HepG2 (cell line): ENCODE measurements around the gene SLC11A1. TPM values are rescaled to one million over a fixed set of nuclear protein-coding genes. Genes with fewer than 3 reads are reported as not detected.

Experiments
- AHDC1 ChIP-seq: sonication (generic); formaldehyde crosslinking; IDR thresholded peaks from 2 replicates; pipeline ENCODE4 v1.5.1; 2020; ENCODE audit warnings: mild to moderate bottlenecking, missing genetic modification reagents, borderline replicate concordance
- AKNA ChIP-seq: sonication (generic); formaldehyde crosslinking; IDR thresholded peaks from 2 replicates; pipeline ENCODE4 v1.4.0; 2020; ENCODE audit warnings: missing genetic modification reagents, borderline replicate concordance
- ARID2 ChIP-seq: sonication (generic); formaldehyde crosslinking; IDR thresholded peaks from 2 replicates; pipeline ENCODE4 v1.8.1; 2022; ENCODE audit warnings: mild to moderate bottlenecking, missing genetic modification reagents, borderline replicate concordance
- HOXA3 ChIP-seq: sonication (generic); formaldehyde crosslinking; IDR thresholded peaks from 2 replicates; pipeline ENCODE4 v1.5.0; 2020; ENCODE audit warnings: missing genetic modification reagents
- PRDM4 ChIP-seq: sonication (generic); formaldehyde crosslinking; IDR thresholded peaks from 2 replicates; pipeline ENCODE4 v1.9.0; 2021; ENCODE audit warnings: missing genetic modification reagents, borderline replicate concordance
- RFXANK ChIP-seq: IDR thresholded peaks from 2 replicates; pipeline ENCODE4 v1.6.1; 2016
- SALL2 ChIP-seq: sonication (generic); formaldehyde crosslinking; IDR thresholded peaks from 2 replicates; pipeline ENCODE4 v1.8.1; 2023; ENCODE audit warnings: mild to moderate bottlenecking, missing genetic modification reagents, inconsistent platforms
- SIN3A ChIP-seq: IDR thresholded peaks from 2 replicates; pipeline ENCODE4 v1.6.1; 2011; ENCODE audit warnings: low read depth, mild to moderate bottlenecking, control low read depth, low read length, borderline replicate concordance
- SMYD3 ChIP-seq: sonication (generic); formaldehyde crosslinking; IDR thresholded peaks from 2 replicates; pipeline ENCODE4 v1.8.1; 2023; ENCODE audit warnings: mild to moderate bottlenecking, missing genetic modification reagents
- SOX6 ChIP-seq, 2 experiments: fragments of 450-650 bp in 1 of 2; sonication (generic) in 1 of 2; formaldehyde crosslinking in 1 of 2; IDR thresholded peaks; 2 replicates each; pipeline versions ENCODE4 v1.4.0 to v1.6.1; 2017 to 2020; ENCODE audit warnings: antibody characterized with exemption in 1 of 2, mild to moderate bottlenecking in 1 of 2, missing genetic modification reagents in 1 of 2
- SRSF1 ChIP-seq: fragments of 200-400 bp; formaldehyde crosslinking; optimal IDR thresholded peaks from 2 replicates; pipeline ENCODE3; 2017; ENCODE audit warnings: mild to moderate bottlenecking, low read depth, low read length, moderate library complexity
- ZFP36L1 ChIP-seq: sonication (generic); formaldehyde crosslinking; IDR thresholded peaks from 2 replicates; pipeline ENCODE4 v1.8.0; 2022; ENCODE audit warnings: mild to moderate bottlenecking, missing genetic modification reagents, moderate library complexity
- ZNF644 ChIP-seq: IDR thresholded peaks from 2 replicates; pipeline ENCODE4 v1.6.1; 2016; ENCODE audit warnings: low read depth
- polyA plus RNA-seq, 8 experiments: library from polyadenylated mRNA; depleted of rRNA in 3 of 8; stranded (reverse) in 7 of 8; unstranded in 1 of 8; fragments of >200 nt; fragmentation: Illumina TruSeq in 4 of 8; extraction: Trizol in 4 of 8; gene quantifications; 2 replicates each; pipeline versions ENCODE4 v1.2.1 to v1.2.3, GENCODE V29; 2011 to 2016; ENCODE audit warnings: low read depth in 4 of 8, missing spikeins in 1 of 8, mixed read lengths in 1 of 8; ENCODE audit not compliant: insufficient read depth in 1 of 8
- total RNA-seq, 5 experiments: library from RNA; depleted of rRNA; stranded (reverse); fragments of >200 nt; fragmentation: Illumina TruSeq; extraction: Trizol; gene quantifications; 2 replicates each; pipeline ENCODE4 v1.2.3, GENCODE V29; 2016; ENCODE audit warnings: low read depth in 1 of 5

SLC11A1 gene
- total and polyA plus RNA-seq, 2 of the 13 experiments (the other 11 are each of a cell fraction or from before 2014, with no cell fraction given) = 0.33 to 2.3 TPM

GRCh38 chr2:218418717-218419458, 36.8 kb downstream of the SLC11A1 start, which contains the start of gene VIL1 (continued):
- no peak for TF ChIP-seq SRSF1
- no peak for TF ChIP-seq ARID2
- peak; percentile 71; the same call in 1 of the 2 replicates for TF ChIP-seq ZNF644 (CRISPR knock-in tag)
- no peak for TF ChIP-seq RFXANK
- peak; percentile 81; the same call in 1 of the 2 replicates for TF ChIP-seq AHDC1
- peak; percentile 82; the same call in 1 of the 2 replicates for TF ChIP-seq ZFP36L1
- no peak for TF ChIP-seq SOX6 (IDR thresholded peaks at IDR 0.05)
- peak; percentile 84 for TF ChIP-seq SOX6 (CRISPR knock-in tag; IDR thresholded peaks at IDR 0.05)
- TF ChIP-seq SALL2 (CRISPR knock-in tag) = peak; percentile 76; the same call in 1 of the 2 replicates
- peak; percentile 69; the same call in 1 of the 2 replicates for TF ChIP-seq SIN3A
- TF ChIP-seq PRDM4 = 0 out of 2 replicates have a peak, but pooled peaks have one; percentile 9
- TF ChIP-seq SMYD3 (CRISPR knock-in tag) = no peak
- TF ChIP-seq HOXA3 = peak; percentile 85
- TF ChIP-seq AKNA = no peak
